Measurements from ENCODE around the gene FOXF2. TPM values are rescaled to one million over a fixed set of nuclear protein-coding genes. Genes with fewer than 3 reads are reported as not detected.

FOXF2 gene
- not detected in 2 replicates for total RNA-seq (2014; rRNA removed; shearing (Covaris generic))
- not detected in 2 replicates for polyA plus RNA-seq (2016; fragmentation: Nextera tagmentation; extraction: Ambion mirVana)
- long read RNA-seq = 0 reads

- Histone ChIP-seq H3K4me2 (peak within 1 kb of the TSS; percentile 78), H3K79me2 (replicated peaks; ENCODE audit: insufficient read depth) (no peaks in the 10 kb centered on the region), H3F3A (replicated peaks; ENCODE audit: low read depth) (peaks cover 7% of the 10 kb centered on the region), H3K4me3 (peak within 1 kb of the TSS; percentile 50), H3K27ac (ENCODE audit: low read depth) (no peak within 1 kb of the TSS), H3K36me3 (ENCODE audit: insufficient read depth) (no peaks in the 10 kb centered on the region), H2AFZ (peak within 1 kb of the TSS; percentile 47; the same call in 1 of the 2 replicates), H3K4me1 (ENCODE audit: insufficient read depth) (peaks cover 26% of the 10 kb centered on the region), H3K27me3 (ENCODE audit: insufficient read depth) (peaks cover 94% of the 10 kb centered on the region), H4K20me1 (replicated peaks; ENCODE audit: insufficient read depth) (peaks cover 29% of the 10 kb centered on the region; the same call in 1 of the 2 replicates), H3K9me2 (ENCODE audit: insufficient read depth) (no peaks in the 10 kb centered on the region)
- Mint-ChIP-seq H3K9me3 (no peaks in the 10 kb centered on the region; the same call in 2 of the 3 replicates), H3K27me3 (ENCODE audit: insufficient read depth, low read depth, poor library complexity) (peaks cover 94% of the 10 kb centered on the region), H3K36me3 (ENCODE audit: low read depth) (no peaks in the 10 kb centered on the region; the same call in 2 of the 3 replicates), H3K4me3 (peak within 1 kb of the TSS; percentile 71), H3K27ac (no peak within 1 kb of the TSS), H3K4me1 (peaks cover 39% of the 10 kb centered on the region)
- peak; percentile 6 for ATAC-seq
- TF ChIP-seq NANOG (IDR thresholded peaks at IDR 0.05; ENCODE audit: borderline replicate concordance) = no peak
- TF ChIP-seq ZNF114 (CRISPR knock-in tag; IDR thresholded peaks at IDR 0.05) = no peak
- TF ChIP-seq ZNF331 (CRISPR knock-in tag; IDR thresholded peaks at IDR 0.05; ENCODE audit: low read depth) = no peak
- TF ChIP-seq CREB1 (CRISPR knock-in tag; IDR thresholded peaks at IDR 0.05; ENCODE audit: low read depth) = no peak
- TF ChIP-seq POLR2AphosphoS5 (IDR thresholded peaks at IDR 0.05; ENCODE audit: low read depth) = no peak
- TF ChIP-seq JUNB (IDR thresholded peaks at IDR 0.05; ENCODE audit: unreplicated experiment) = no peak
- TF ChIP-seq, protein P1, sequence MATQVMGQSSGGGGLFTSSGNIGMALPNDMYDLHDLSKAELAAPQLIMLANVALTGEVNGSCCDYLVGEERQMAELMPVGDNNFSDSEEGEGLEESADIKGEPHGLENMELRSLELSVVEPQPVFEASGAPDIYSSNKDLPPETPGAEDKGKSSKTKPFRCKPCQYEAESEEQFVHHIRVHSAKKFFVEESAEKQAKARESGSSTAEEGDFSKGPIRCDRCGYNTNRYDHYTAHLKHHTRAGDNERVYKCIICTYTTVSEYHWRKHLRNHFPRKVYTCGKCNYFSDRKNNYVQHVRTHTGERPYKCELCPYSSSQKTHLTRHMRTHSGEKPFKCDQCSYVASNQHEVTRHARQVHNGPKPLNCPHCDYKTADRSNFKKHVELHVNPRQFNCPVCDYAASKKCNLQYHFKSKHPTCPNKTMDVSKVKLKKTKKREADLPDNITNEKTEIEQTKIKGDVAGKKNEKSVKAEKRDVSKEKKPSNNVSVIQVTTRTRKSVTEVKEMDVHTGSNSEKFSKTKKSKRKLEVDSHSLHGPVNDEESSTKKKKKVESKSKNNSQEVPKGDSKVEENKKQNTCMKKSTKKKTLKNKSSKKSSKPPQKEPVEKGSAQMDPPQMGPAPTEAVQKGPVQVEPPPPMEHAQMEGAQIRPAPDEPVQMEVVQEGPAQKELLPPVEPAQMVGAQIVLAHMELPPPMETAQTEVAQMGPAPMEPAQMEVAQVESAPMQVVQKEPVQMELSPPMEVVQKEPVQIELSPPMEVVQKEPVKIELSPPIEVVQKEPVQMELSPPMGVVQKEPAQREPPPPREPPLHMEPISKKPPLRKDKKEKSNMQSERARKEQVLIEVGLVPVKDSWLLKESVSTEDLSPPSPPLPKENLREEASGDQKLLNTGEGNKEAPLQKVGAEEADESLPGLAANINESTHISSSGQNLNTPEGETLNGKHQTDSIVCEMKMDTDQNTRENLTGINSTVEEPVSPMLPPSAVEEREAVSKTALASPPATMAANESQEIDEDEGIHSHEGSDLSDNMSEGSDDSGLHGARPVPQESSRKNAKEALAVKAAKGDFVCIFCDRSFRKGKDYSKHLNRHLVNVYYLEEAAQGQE (IDR thresholded peaks at IDR 0.05; ENCODE audit: unreplicated experiment) = no peak
- TF ChIP-seq, protein P2, sequence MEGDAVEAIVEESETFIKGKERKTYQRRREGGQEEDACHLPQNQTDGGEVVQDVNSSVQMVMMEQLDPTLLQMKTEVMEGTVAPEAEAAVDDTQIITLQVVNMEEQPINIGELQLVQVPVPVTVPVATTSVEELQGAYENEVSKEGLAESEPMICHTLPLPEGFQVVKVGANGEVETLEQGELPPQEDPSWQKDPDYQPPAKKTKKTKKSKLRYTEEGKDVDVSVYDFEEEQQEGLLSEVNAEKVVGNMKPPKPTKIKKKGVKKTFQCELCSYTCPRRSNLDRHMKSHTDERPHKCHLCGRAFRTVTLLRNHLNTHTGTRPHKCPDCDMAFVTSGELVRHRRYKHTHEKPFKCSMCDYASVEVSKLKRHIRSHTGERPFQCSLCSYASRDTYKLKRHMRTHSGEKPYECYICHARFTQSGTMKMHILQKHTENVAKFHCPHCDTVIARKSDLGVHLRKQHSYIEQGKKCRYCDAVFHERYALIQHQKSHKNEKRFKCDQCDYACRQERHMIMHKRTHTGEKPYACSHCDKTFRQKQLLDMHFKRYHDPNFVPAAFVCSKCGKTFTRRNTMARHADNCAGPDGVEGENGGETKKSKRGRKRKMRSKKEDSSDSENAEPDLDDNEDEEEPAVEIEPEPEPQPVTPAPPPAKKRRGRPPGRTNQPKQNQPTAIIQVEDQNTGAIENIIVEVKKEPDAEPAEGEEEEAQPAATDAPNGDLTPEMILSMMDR (conservative IDR thresholded peaks at IDR 0.05; ENCODE audit: low read depth in 2 of 2) = no peak
- no peak for TF ChIP-seq EZH2 (IDR thresholded peaks at IDR 0.05; ENCODE audit: low read depth, unreplicated experiment)
- TF ChIP-seq STAT1 (IDR thresholded peaks at IDR 0.05; ENCODE audit: unreplicated experiment) = no peak
- TF ChIP-seq, protein P3, sequence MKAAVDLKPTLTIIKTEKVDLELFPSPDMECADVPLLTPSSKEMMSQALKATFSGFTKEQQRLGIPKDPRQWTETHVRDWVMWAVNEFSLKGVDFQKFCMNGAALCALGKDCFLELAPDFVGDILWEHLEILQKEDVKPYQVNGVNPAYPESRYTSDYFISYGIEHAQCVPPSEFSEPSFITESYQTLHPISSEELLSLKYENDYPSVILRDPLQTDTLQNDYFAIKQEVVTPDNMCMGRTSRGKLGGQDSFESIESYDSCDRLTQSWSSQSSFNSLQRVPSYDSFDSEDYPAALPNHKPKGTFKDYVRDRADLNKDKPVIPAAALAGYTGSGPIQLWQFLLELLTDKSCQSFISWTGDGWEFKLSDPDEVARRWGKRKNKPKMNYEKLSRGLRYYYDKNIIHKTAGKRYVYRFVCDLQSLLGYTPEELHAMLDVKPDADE (IDR thresholded peaks at IDR 0.05) = no peak
- TF ChIP-seq EZH2phosphoT487 (IDR thresholded peaks at IDR 0.05; ENCODE audit: unreplicated experiment) = no peak
- no peak for TF ChIP-seq ZNF462 (CRISPR knock-in tag; IDR thresholded peaks at IDR 0.05)
- DNase-seq (ENCODE audit: low spot score) = peak; percentile 83
Observed at GRCh38 chr6:1389369-1390132, at the start of gene FOXF2. TSS of gene FOXF2 (plus strand) at chr6:1389576. CDS start at chr6:1389948, 372 bp downstream.

All from GM23338 (cell line).